ENCODE data around the gene PAX8.

DNA sequence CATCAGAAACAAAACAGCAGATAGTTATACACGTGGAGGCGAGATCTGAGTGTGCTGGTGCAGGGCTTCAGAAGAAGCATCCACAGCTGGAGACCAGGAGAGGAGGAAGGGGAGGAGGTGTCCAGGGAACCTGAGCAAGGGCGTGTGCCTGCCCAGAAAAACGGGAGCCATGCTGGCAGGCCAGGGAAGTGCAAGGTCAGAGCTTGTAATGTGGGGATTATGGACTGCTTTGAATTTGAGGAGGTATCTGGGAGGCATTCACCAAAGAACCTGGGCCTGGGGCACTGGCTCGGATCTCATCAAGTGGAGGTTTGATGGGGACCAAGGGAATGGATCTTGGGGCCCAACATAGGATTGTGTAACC lies 92.3 kb downstream of the PAX8 start:
- TF ChIP-seq, protein P1, sequence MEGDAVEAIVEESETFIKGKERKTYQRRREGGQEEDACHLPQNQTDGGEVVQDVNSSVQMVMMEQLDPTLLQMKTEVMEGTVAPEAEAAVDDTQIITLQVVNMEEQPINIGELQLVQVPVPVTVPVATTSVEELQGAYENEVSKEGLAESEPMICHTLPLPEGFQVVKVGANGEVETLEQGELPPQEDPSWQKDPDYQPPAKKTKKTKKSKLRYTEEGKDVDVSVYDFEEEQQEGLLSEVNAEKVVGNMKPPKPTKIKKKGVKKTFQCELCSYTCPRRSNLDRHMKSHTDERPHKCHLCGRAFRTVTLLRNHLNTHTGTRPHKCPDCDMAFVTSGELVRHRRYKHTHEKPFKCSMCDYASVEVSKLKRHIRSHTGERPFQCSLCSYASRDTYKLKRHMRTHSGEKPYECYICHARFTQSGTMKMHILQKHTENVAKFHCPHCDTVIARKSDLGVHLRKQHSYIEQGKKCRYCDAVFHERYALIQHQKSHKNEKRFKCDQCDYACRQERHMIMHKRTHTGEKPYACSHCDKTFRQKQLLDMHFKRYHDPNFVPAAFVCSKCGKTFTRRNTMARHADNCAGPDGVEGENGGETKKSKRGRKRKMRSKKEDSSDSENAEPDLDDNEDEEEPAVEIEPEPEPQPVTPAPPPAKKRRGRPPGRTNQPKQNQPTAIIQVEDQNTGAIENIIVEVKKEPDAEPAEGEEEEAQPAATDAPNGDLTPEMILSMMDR (conservative IDR thresholded peaks at IDR 0.05; ENCODE audit: low read depth in 2 of 2), result no peak
- no peak for TF ChIP-seq EZH2phosphoT487 (IDR thresholded peaks at IDR 0.05; ENCODE audit: unreplicated experiment)
- no peak for TF ChIP-seq JUNB (IDR thresholded peaks at IDR 0.05; ENCODE audit: unreplicated experiment)
- no peak for TF ChIP-seq EZH2 (IDR thresholded peaks at IDR 0.05; ENCODE audit: low read depth, unreplicated experiment)
- no peak for TF ChIP-seq CREB1 (CRISPR knock-in tag; IDR thresholded peaks at IDR 0.05; ENCODE audit: low read depth)
- TF ChIP-seq POLR2AphosphoS5 (IDR thresholded peaks at IDR 0.05; ENCODE audit: low read depth), result no peak
- TF ChIP-seq NANOG (IDR thresholded peaks at IDR 0.05; ENCODE audit: borderline replicate concordance), result no peak
- TF ChIP-seq, protein P2, sequence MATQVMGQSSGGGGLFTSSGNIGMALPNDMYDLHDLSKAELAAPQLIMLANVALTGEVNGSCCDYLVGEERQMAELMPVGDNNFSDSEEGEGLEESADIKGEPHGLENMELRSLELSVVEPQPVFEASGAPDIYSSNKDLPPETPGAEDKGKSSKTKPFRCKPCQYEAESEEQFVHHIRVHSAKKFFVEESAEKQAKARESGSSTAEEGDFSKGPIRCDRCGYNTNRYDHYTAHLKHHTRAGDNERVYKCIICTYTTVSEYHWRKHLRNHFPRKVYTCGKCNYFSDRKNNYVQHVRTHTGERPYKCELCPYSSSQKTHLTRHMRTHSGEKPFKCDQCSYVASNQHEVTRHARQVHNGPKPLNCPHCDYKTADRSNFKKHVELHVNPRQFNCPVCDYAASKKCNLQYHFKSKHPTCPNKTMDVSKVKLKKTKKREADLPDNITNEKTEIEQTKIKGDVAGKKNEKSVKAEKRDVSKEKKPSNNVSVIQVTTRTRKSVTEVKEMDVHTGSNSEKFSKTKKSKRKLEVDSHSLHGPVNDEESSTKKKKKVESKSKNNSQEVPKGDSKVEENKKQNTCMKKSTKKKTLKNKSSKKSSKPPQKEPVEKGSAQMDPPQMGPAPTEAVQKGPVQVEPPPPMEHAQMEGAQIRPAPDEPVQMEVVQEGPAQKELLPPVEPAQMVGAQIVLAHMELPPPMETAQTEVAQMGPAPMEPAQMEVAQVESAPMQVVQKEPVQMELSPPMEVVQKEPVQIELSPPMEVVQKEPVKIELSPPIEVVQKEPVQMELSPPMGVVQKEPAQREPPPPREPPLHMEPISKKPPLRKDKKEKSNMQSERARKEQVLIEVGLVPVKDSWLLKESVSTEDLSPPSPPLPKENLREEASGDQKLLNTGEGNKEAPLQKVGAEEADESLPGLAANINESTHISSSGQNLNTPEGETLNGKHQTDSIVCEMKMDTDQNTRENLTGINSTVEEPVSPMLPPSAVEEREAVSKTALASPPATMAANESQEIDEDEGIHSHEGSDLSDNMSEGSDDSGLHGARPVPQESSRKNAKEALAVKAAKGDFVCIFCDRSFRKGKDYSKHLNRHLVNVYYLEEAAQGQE (IDR thresholded peaks at IDR 0.05; ENCODE audit: unreplicated experiment), result no peak
- TF ChIP-seq, protein P3, sequence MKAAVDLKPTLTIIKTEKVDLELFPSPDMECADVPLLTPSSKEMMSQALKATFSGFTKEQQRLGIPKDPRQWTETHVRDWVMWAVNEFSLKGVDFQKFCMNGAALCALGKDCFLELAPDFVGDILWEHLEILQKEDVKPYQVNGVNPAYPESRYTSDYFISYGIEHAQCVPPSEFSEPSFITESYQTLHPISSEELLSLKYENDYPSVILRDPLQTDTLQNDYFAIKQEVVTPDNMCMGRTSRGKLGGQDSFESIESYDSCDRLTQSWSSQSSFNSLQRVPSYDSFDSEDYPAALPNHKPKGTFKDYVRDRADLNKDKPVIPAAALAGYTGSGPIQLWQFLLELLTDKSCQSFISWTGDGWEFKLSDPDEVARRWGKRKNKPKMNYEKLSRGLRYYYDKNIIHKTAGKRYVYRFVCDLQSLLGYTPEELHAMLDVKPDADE (IDR thresholded peaks at IDR 0.05), result no peak

Measured in GM23338 (cell line).